Activated naive CD4-positive, alpha-beta T cell (primary cell): ENCODE data around the gene WDR44.
"Not testable (repeated sequence)": the region's sequence is repeated elsewhere in the genome, so short reads cannot be mapped to it uniquely, and the experiment has no call there.

Source experiments
- DNase-seq, 4 experiments: peaks; one replicate each; lab custom pipeline; 2025; lab: John Stamatoyannopoulos, UW

The WDR44 gene

GRCh38 chrX:118482384-118482783 lies 136.5 kb downstream of the WDR44 start:
- not testable (repeated sequence) for DNase-seq

- DNase-seq = no peak
Measured at GRCh38 chrX:118484216-118484903, 138.5 kb downstream of the WDR44 start.

- not testable (repeated sequence) for DNase-seq
Measured at GRCh38 chrX:118486693-118487092, 140.8 kb downstream of the WDR44 start.

- no peak for DNase-seq
Measured at GRCh38 chrX:118493016-118493415, 147.1 kb downstream of the WDR44 start.

GRCh38 chrX:118493653-118494297 lies 147.9 kb downstream of the WDR44 start:
- no peak for DNase-seq

GRCh38 chrX:118495061-118495921 lies 149.4 kb downstream of the WDR44 start, which contains the start of gene DOCK11:
TSS of gene DOCK11 (plus strand) at chrX:118495815. CDS start at chrX:118495972, 157 bp downstream.
- DNase-seq = peak; percentile 23 to 65 (median 41)

GRCh38 chrX:118495958-118496762 lies 150.3 kb downstream of the WDR44 start:
- peak; percentile 16 to 68 (median 52) for DNase-seq

- no peak for DNase-seq
Measured at GRCh38 chrX:118496763-118497079, 150.8 kb downstream of the WDR44 start.

- DNase-seq = peak in 1 of 4 experiments; percentile 2
Measured at GRCh38 chrX:118497180-118497818, 151.4 kb downstream of the WDR44 start.

GRCh38 chrX:118498351-118498750 lies 152.4 kb downstream of the WDR44 start:
- no peak for DNase-seq

GRCh38 chrX:118498755-118499154 lies 152.8 kb downstream of the WDR44 start:
- DNase-seq = no peak

GRCh38 chrX:118499295-118499694 lies 153.4 kb downstream of the WDR44 start:
- no peak for DNase-seq
